Osteoblast (primary cell): Measurements from ENCODE around the gene PKD1L1. TPM values are rescaled to one million over a fixed set of nuclear protein-coding genes. Genes with fewer than 3 reads are reported as not detected.
A peak's percentile ranks its signal among the peaks of the same experiment; 100 is the strongest.
"Not testable (repeated sequence)": the region's sequence is repeated elsewhere in the genome, so short reads cannot be mapped to it uniquely, and the experiment has no call there.

ENCODE experiments used
- DNase-seq: peaks from one replicate; pipeline ENCODE4 v3.0.0; 2011; ENCODE audit warnings: low spot score, mixed read lengths; ENCODE audit not compliant: insufficient read length; ENCODE audit errors: missing footprints
- H2AFZ ChIP-seq: 2 replicates; pipeline ENCODE4 v1.6.0; 2011; ENCODE audit warnings: mild to moderate bottlenecking, low read length
- H3K27ac ChIP-seq: 2 replicates; pipeline ENCODE4 v1.5.1; 2011; ENCODE audit warnings: mild to moderate bottlenecking, low read depth, low read length, moderate library complexity
- H3K27me3 ChIP-seq: 2 replicates; pipeline ENCODE4 v1.6.0; 2012; ENCODE audit warnings: mild to moderate bottlenecking, control low read depth, inconsistent platforms, low read length, moderate library complexity; ENCODE audit not compliant: insufficient read depth
- H3K36me3 ChIP-seq: 2 replicates; pipeline ENCODE4 v1.5.1; 2011; ENCODE audit warnings: mild to moderate bottlenecking, low read length, control low read depth, moderate library complexity; ENCODE audit not compliant: insufficient read depth
- H3K4me1 ChIP-seq: 2 replicates; pipeline ENCODE4 v1.5.1; 2011; ENCODE audit warnings: mild to moderate bottlenecking, low read length, control low read depth, moderate library complexity; ENCODE audit not compliant: insufficient read depth
- H3K4me2 ChIP-seq: 2 replicates; pipeline ENCODE4 v1.6.0; 2011; ENCODE audit warnings: mild to moderate bottlenecking, low read length; ENCODE audit not compliant: insufficient read depth
- H3K4me3 ChIP-seq: fragments of 200-600 bp; sonication (generic); 3 replicates; pipeline ENCODE4 v1.5.1; 2012; ENCODE audit warnings: mild to moderate bottlenecking, low read length, inconsistent platforms; ENCODE audit not compliant: insufficient read depth
- H3K79me2 ChIP-seq: 2 replicates; pipeline ENCODE4 v1.6.0; 2012; ENCODE audit warnings: mild to moderate bottlenecking, low read length, control low read depth, inconsistent platforms; ENCODE audit not compliant: insufficient read depth
- H3K9me3 ChIP-seq: 2 replicates; pipeline ENCODE4 v1.5.1; 2011; ENCODE audit warnings: low read depth, low read length, control low read depth
- H4K20me1 ChIP-seq: 2 replicates; pipeline ENCODE4 v1.6.0; 2012; ENCODE audit warnings: mild to moderate bottlenecking, low read length, control low read depth; ENCODE audit not compliant: insufficient read depth
- CTCF ChIP-seq: IDR thresholded peaks from 2 replicates; pipeline ENCODE4 v1.5.1; 2011; ENCODE audit warnings: mild to moderate bottlenecking, low read depth, low read length, moderate library complexity; ENCODE audit errors: extremely low read depth
- total RNA-seq: library from RNA; depleted of rRNA; stranded (reverse); fragments of >200 nt; gene quantifications from 2 replicates; pipeline ENCODE4 v1.2.3, GENCODE V29; 2012

PKD1L1 gene
- total RNA-seq, 1 donor: under 0.01 TPM

GRCh38 chr7:47932466-47933037 lies 15.7 kb downstream of the PKD1L1 start:
- no peak for TF ChIP-seq CTCF
- H3K79me2 ChIP-seq: no peaks in the 10 kb centered on the region
- no peak overlapping the region for H3K4me3 ChIP-seq
- peak overlapping the region; percentile 85 for H3K27ac ChIP-seq
- H3K4me2 ChIP-seq: peak overlapping the region; percentile 61
- H3K36me3 ChIP-seq: no peaks in the 10 kb centered on the region
- no peak for DNase-seq
- H3K4me1 ChIP-seq: peaks cover 21% of the 10 kb centered on the region
- H4K20me1 ChIP-seq: no peaks in the 10 kb centered on the region
- H3K27me3 ChIP-seq: no peaks in the 10 kb centered on the region
- H3K9me3 ChIP-seq: no peaks in the 10 kb centered on the region
- peak overlapping the region; percentile 47 for H2AFZ ChIP-seq

DNA sequence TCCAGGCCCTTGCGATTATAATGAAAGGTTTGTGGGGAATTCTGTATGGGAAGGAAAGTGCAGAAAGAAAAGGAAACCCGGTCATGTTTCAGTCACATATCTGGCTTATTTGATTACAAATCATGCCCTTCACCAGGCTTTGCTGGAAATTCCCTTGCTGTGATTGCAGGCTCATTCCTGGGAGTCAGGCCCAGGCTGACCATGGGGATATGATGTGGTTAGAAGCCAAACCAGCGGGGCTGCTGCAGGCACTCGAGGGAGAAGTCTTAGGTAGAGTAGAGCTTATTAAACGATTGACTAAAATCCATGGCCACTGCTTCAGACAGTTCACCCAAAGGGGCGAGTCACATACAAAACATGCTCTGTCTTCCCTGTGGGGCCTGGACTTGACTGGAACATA lies 16.2 kb downstream of the PKD1L1 start:
- no peak for TF ChIP-seq CTCF
- Histone ChIP-seq H3K27me3 (no peaks in the 10 kb centered on the region), H3K4me3 (peak overlapping the region; percentile 31), H4K20me1 (no peaks in the 10 kb centered on the region), H3K4me2 (peak overlapping the region; percentile 61), H3K9me3 (no peaks in the 10 kb centered on the region), H3K27ac (peak overlapping the region; percentile 85), H3K79me2 (no peaks in the 10 kb centered on the region), H3K4me1 (peaks cover 21% of the 10 kb centered on the region), H3K36me3 (no peaks in the 10 kb centered on the region), H2AFZ (peak overlapping the region; percentile 57)
- peak; percentile 96 for DNase-seq

DNA sequence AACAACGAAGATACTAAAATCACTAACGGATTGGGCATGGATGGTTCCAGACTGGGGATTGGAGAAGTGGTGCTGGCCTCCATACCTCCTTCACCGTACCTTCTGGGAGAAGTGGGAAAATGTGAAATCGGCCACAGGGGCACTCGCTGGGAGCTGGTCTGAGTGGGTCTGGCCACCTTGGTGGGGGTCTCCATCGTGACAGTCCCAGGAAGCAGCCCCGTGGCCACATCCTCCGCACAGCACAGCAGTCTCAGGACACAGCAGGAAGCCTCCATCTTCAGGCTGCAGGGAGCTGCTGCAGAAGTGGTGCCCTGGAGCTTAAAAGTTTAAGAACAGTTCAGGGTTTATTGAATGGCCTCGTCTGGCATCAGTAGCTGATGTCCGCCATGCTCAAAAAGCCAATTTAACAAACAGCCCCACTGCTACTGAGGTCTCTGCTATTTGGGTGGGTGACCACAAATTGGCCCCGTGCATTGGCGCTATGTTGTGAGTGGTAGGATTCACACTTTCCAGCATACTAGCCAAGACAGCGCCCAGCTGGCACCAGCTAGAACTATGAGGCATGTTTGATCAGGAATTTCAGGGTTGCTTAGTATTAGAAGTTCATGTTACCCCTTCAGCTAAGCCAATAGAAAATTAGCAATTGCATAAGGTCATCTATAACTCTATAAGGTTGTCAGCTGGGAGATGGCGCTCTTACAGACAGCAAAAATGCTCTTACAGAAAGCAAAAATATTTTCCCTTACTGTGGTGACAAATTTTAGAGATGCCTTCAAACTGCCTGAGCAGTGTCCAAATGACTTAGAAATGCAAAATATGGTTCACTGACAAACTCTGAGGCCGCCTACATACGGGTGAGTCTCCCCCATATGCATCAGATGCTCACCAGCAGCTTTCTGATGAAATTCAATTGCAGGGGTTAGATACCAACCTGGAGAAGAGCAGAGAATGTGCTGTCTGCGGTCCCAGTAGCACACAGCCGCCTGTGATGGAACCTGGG lies 17.0 kb downstream of the PKD1L1 start:
- H3K4me2 ChIP-seq: peak overlapping the region; percentile 61
- peak; percentile 89 for DNase-seq
- H3K27ac ChIP-seq: peak overlapping the region; percentile 85
- H3K4me1 ChIP-seq: peaks cover 21% of the 10 kb centered on the region
- H3K4me3 ChIP-seq: peak overlapping the region; percentile 31
- H4K20me1 ChIP-seq: no peaks in the 10 kb centered on the region
- no peaks in the 10 kb centered on the region for H3K9me3 ChIP-seq
- TF ChIP-seq CTCF: no peak
- H3K36me3 ChIP-seq: no peaks in the 10 kb centered on the region
- no peaks in the 10 kb centered on the region for H3K27me3 ChIP-seq
- H2AFZ ChIP-seq: peak overlapping the region; percentile 57
- H3K79me2 ChIP-seq: no peaks in the 10 kb centered on the region

DNA sequence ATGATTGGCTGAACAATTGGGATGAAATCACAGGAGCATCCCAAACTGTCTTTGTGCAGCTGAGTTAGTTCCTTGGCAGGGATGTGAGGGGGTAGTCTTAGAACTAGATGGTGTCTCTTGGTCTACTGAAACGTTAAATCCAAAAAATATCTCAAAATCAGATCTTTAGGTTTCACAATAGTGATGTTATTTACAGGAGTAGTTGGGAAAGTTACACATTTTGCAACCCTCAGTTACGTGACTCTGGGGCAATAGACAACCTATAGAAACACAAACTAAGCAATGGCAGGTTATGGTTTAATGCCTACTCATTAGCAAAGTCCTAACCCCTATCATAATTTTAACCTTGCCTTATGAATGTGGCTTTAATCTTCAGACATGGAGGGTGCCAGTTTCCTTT lies 24.0 kb downstream of the PKD1L1 start:
- H3K79me2 ChIP-seq: no peaks in the 10 kb centered on the region
- H3K4me1 ChIP-seq: no peaks in the 10 kb centered on the region
- no peaks in the 10 kb centered on the region for H3K27me3 ChIP-seq
- no peaks in the 10 kb centered on the region for H3K9me3 ChIP-seq
- no peaks in the 10 kb centered on the region for H3K36me3 ChIP-seq
- no peak for TF ChIP-seq CTCF
- no peak overlapping the region for H3K4me3 ChIP-seq
- no peak overlapping the region for H3K4me2 ChIP-seq
- no peaks in the 10 kb centered on the region for H4K20me1 ChIP-seq
- no peak for DNase-seq
- no peak overlapping the region for H3K27ac ChIP-seq
- no peak overlapping the region for H2AFZ ChIP-seq

DNA sequence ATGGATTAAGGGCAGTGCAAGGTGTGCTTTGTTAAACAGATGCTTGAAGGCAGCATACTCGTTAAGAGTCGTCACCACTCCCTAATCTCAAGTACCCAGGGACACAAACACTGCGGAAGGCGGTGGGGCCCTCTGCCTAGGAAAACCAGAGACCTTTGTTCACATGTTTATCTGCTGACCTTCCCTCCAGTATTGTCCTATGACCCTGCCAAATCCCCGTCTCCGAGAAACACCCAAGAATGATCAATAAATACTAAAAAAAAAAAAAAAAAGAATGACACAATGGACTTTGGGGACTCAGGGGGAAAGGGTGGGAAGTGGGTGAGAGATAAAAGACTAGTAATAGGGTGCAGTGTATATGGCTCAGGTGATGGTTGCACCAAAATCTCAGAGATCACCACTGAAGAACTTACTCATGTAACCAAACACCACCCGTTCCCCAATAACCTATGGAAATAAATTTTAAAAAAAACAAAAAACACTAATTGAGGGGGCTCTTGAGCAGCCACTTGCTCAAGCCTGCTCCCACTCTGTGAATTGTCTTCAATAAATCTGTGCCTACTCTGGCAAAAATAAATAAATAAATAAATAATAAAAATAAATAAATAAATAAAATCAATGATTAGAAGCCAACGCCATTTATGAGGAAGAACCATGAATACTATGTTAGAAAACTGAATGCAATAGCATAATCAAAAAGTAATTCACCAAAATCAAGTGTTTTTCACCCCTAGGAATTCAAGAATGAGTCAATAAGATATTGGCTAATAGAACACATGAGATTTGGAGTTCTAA lies 25.0 kb downstream of the PKD1L1 start:
- not testable (repeated sequence) for H2AFZ ChIP-seq, H3K27ac ChIP-seq, H3K4me2 ChIP-seq, H3K4me1 ChIP-seq, H4K20me1 ChIP-seq, DNase-seq, H3K27me3 ChIP-seq, H3K79me2 ChIP-seq, H3K4me3 ChIP-seq, H3K9me3 ChIP-seq, H3K36me3 ChIP-seq
